Activated CD8-positive, alpha-beta memory T cell treated with anti-CD3 and anti-CD28 coated beads for 1 hour (primary cell): ENCODE measurements around the gene CLK1.

ENCODE experiments used
- DNase-seq, 2 donors: peaks; one replicate each; pipeline ENCODE4 v3.0.0-alpha.2; 2020; ENCODE audit warnings: low read depth in 1 of 2; ENCODE audit errors: extremely low read depth in 1 of 2

CLK1 gene

GRCh38 chr2:200811333-200812121, 52.9 kb downstream of the CLK1 start, which contains the start of gene BZW1:
BZW1 (plus strand) TSS chr2:200811910; CDS start chr2:200813218, 1,308 bp downstream.
- peak; percentile 95 for DNase-seq

GRCh38 chr2:200810998-200811332, 53.5 kb downstream of the CLK1 start:
- no peak for DNase-seq

GRCh38 chr2:200810252-200810997, 54.0 kb downstream of the CLK1 start:
- DNase-seq, result no peak

- DNase-seq, result no peak
Measured at GRCh38 chr2:200809506-200810251, 54.8 kb downstream of the CLK1 start.
